Measurements from ENCODE around the gene PLAGL2. TPM values are rescaled to one million over a fixed set of nuclear protein-coding genes. Genes with fewer than 3 reads are reported as not detected.
A peak's percentile ranks its signal among the peaks of the same experiment; 100 is the strongest.

Gene PLAGL2
- total RNA-seq, 1 donor from 2014 or later = 16.5 TPM

DNA sequence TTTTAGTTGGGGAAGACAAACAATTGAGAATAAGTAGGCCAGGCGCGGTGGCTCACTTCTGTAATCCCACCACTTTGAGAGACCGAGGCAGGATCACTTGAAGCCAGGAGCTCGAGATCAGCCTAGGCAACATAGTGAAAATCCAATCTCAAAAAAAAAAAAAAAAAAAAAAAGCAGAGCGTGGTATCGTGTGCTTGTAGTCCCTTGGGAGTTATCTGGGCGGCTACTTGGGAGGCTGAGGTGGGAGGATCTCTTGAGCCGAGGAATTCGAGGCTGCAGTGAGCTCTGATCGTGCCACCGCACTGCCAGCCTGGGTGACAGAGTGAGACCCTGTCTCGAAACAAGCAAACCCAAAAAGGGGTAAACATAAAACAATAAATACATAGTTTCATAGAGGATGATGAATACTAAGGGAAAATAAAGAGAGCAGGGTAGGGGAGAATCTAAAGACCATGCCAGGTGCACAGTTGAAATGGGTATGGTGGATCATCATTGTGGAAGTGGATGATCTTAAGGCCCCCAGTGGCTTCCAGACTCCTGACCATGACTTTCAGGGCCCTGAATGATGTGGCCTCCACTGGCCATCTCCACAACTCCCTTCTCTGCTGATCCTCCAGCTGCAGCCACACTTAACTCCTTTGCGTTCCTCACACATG, 1.1 kb upstream of the PLAGL2 start:
- Mint-ChIP-seq H3K9me3 (no peaks in the 10 kb centered on the region), H3K27ac (peak overlapping the region; percentile 92), H3K4me3 (peak overlapping the region; percentile 91), H3K36me3 (peaks cover 4% of the 10 kb centered on the region), H3K4me1 (peaks cover 50% of the 10 kb centered on the region), H3K27me3 (ENCODE audit: insufficient read depth, low read depth) (peaks cover 7% of the 10 kb centered on the region)
- Histone ChIP-seq H3K9ac (peak overlapping the region; percentile 91), H3K9me3 (ENCODE audit: low read depth) (no peaks in the 10 kb centered on the region), H4K20me1 (ENCODE audit: low read depth) (peaks cover 35% of the 10 kb centered on the region), H3K79me2 (ENCODE audit: low read depth) (peaks cover 53% of the 10 kb centered on the region), H3K36me3 (no peaks in the 10 kb centered on the region), H3F3A (ENCODE audit: low read depth) (peaks cover 27% of the 10 kb centered on the region), H2AFZ (replicated peaks) (no peak overlapping the region), H3K27me3 (no peaks in the 10 kb centered on the region), H3K4me2 (peak overlapping the region; percentile 92), H3K27ac (no peak overlapping the region), H3K4me1 (peaks cover 24% of the 10 kb centered on the region), H3K4me3 (peak overlapping the region; percentile 95)
- TF ChIP-seq EZH2phosphoT487 (IDR thresholded peaks at IDR 0.05) (no peak), EZH2 (IDR thresholded peaks at IDR 0.05) (no peak)
- TF ChIP-seq, protein P1, sequence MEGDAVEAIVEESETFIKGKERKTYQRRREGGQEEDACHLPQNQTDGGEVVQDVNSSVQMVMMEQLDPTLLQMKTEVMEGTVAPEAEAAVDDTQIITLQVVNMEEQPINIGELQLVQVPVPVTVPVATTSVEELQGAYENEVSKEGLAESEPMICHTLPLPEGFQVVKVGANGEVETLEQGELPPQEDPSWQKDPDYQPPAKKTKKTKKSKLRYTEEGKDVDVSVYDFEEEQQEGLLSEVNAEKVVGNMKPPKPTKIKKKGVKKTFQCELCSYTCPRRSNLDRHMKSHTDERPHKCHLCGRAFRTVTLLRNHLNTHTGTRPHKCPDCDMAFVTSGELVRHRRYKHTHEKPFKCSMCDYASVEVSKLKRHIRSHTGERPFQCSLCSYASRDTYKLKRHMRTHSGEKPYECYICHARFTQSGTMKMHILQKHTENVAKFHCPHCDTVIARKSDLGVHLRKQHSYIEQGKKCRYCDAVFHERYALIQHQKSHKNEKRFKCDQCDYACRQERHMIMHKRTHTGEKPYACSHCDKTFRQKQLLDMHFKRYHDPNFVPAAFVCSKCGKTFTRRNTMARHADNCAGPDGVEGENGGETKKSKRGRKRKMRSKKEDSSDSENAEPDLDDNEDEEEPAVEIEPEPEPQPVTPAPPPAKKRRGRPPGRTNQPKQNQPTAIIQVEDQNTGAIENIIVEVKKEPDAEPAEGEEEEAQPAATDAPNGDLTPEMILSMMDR (IDR thresholded peaks at IDR 0.05) = no peak
- DNase-seq (ENCODE audit: low spot score) = no peak

DNA sequence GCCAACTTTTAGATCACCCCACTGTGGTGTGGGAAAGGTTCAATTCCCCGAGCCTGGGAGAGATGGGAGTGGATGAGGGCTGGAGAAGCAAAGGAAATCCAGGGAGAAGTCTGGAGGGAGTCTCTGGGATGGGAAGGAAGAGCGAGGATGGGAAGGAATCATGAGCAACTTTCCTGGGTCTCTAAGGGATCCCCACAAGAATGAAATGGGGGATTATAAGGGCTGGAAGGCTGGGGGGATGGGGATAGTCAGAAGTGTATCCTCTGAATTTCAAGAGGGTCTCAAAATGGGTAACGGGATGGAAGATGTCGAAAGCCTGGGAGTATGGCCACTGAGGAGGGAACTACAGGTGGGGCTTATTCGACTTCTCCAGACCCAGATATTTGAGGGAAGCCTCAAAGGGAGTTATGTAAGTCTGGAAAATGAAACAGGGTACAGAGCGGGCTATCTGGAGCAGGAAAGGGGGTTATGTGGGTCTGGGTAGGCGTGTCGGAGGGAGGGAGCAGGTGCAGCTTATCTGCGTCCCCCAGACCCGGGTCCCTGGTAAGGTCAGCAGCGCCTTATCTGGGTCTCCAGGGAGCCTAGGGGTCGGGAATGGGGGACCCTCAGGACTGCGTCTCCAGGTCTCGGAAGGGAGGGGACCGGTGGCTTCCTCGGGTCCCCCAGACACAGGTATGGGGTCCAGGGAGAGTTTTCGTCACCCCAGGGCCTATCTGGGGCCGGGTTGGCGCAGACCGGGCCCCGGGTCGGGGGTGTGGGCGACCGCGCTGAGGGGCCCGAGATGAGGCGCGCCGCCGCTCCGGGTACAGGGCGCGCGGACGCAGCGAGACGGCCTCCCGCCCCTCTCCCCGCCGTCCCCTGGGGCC, 550 bp downstream of the PLAGL2 start:
- peak overlapping the region; percentile 91 for H3K27ac Mint-ChIP-seq
- Histone ChIP-seq H3K4me2 (peak overlapping the region; percentile 92), H3K4me3 (peak overlapping the region; percentile 95), H3K27ac (peak overlapping the region; percentile 90), H2AFZ (replicated peaks) (no peak overlapping the region), H3K79me2 (ENCODE audit: low read depth) (peaks cover 69% of the 10 kb centered on the region), H3K9me3 (ENCODE audit: low read depth) (no peaks in the 10 kb centered on the region), H3K27me3 (no peaks in the 10 kb centered on the region), H3F3A (ENCODE audit: low read depth) (peaks cover 27% of the 10 kb centered on the region), H4K20me1 (ENCODE audit: low read depth) (peaks cover 52% of the 10 kb centered on the region), H3K36me3 (no peaks in the 10 kb centered on the region), H3K9ac (peak overlapping the region; percentile 92), H3K4me1 (peaks cover 30% of the 10 kb centered on the region)
- H3K9me3 Mint-ChIP-seq = no peaks in the 10 kb centered on the region
- DNase-seq (ENCODE audit: low spot score) = peak; percentile 42
- peaks cover 7% of the 10 kb centered on the region for H3K27me3 Mint-ChIP-seq (ENCODE audit: insufficient read depth, low read depth)
- H3K4me1 Mint-ChIP-seq = peaks cover 58% of the 10 kb centered on the region
- H3K36me3 Mint-ChIP-seq = peaks cover 7% of the 10 kb centered on the region
- TF ChIP-seq, protein P1 (IDR thresholded peaks at IDR 0.05) = no peak
- TF ChIP-seq EZH2 (IDR thresholded peaks at IDR 0.05) (no peak), EZH2phosphoT487 (IDR thresholded peaks at IDR 0.05) (no peak)
- peak overlapping the region; percentile 97 for H3K4me3 Mint-ChIP-seq

DNA sequence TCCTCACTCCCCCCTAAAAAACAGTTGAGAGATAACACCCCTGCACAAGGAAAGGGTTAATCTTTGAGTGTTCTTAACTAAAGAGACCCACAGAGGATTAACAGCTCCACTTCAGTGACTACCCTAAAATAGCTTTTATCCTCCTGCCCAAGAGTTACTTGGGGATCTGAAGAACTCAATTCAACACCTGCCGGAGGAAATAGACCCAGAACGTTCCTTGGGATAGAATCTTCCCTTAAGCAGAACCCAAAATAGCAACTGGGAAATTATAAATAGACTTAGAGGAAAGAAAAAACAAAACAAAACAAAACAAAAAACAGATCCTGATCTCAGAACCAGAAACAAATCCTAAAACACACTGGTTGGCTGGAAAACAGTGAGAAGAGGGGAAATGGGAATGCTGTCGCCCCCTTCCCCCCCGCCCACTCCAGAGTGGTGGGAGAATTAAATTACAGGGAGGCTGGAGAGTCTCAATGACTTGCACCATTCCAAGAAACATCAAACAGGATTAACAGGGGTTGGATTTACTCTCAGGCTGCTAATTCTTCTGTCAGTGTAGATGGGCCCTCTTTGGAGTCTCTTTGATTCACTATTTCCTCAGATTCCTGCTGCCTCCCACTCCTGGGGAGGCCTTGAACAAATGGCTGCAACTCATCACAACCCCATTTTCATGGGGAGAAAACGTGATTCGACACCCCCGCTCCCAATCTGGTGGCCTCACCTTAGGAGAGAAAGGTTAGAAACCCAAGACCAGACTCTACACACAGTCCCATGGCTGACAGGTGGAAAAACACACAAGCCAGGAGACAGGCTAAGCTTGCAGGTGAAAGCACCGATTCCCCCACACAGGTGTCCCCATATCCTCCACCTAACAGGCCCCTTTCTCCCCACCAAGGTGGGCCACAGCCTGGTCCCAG, 1.4 kb downstream of the PLAGL2 start:
- Histone ChIP-seq H3K9me3 (ENCODE audit: low read depth) (no peaks in the 10 kb centered on the region), H3K27me3 (no peaks in the 10 kb centered on the region), H2AFZ (replicated peaks) (no peak overlapping the region), H3K36me3 (no peaks in the 10 kb centered on the region), H3K4me2 (peak overlapping the region; percentile 92), H3K27ac (peak overlapping the region; percentile 90), H4K20me1 (ENCODE audit: low read depth) (peaks cover 60% of the 10 kb centered on the region), H3K9ac (peak overlapping the region; percentile 92), H3F3A (ENCODE audit: low read depth) (peaks cover 27% of the 10 kb centered on the region), H3K4me3 (peak overlapping the region; percentile 95), H3K79me2 (ENCODE audit: low read depth) (peaks cover 78% of the 10 kb centered on the region), H3K4me1 (peaks cover 30% of the 10 kb centered on the region)
- Mint-ChIP-seq H3K27ac (peak overlapping the region; percentile 91), H3K4me3 (peak overlapping the region; percentile 97), H3K36me3 (peaks cover 5% of the 10 kb centered on the region), H3K4me1 (peaks cover 58% of the 10 kb centered on the region), H3K27me3 (ENCODE audit: insufficient read depth, low read depth) (peaks cover 7% of the 10 kb centered on the region), H3K9me3 (no peaks in the 10 kb centered on the region)
- peak; percentile 59 for DNase-seq (ENCODE audit: low spot score)
- no peak for TF ChIP-seq EZH2phosphoT487 (IDR thresholded peaks at IDR 0.05)
- TF ChIP-seq, protein P1 (IDR thresholded peaks at IDR 0.05) = no peak
- TF ChIP-seq EZH2 (IDR thresholded peaks at IDR 0.05) = no peak
